ENCODE results near the gene NSD2.
"Not testable (repeated sequence)": the region's sequence is repeated elsewhere in the genome, so short reads cannot be mapped to it uniquely, and the experiment has no call there.

DNA sequence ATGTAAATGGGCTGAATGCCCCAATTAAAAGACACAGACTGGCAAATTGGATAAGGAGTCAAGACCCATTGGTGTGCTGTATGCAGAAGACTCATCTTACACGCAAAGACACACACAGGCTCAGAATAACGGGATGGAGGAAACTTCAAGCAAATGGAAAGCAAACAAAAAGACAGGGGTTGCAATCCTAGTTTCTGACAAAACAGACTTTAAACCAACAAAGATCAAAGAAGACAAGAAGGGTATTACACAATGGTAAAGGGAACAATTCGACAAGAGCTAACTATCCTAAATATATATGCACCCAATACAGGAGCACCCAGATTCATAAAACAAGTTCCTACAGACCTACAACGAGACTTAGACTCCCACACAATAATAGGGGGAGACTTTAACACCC is 128.1 kb downstream of the NSD2 start:
- TF ChIP-seq, protein P1, sequence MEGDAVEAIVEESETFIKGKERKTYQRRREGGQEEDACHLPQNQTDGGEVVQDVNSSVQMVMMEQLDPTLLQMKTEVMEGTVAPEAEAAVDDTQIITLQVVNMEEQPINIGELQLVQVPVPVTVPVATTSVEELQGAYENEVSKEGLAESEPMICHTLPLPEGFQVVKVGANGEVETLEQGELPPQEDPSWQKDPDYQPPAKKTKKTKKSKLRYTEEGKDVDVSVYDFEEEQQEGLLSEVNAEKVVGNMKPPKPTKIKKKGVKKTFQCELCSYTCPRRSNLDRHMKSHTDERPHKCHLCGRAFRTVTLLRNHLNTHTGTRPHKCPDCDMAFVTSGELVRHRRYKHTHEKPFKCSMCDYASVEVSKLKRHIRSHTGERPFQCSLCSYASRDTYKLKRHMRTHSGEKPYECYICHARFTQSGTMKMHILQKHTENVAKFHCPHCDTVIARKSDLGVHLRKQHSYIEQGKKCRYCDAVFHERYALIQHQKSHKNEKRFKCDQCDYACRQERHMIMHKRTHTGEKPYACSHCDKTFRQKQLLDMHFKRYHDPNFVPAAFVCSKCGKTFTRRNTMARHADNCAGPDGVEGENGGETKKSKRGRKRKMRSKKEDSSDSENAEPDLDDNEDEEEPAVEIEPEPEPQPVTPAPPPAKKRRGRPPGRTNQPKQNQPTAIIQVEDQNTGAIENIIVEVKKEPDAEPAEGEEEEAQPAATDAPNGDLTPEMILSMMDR (IDR thresholded peaks at IDR 0.05), result not testable (repeated sequence)
- not testable (repeated sequence) for TF ChIP-seq ZFX (IDR thresholded peaks at IDR 0.05; ENCODE audit: borderline replicate concordance)
